Panc1 (cell line): ENCODE measurements around the gene FGF19. TPM values are rescaled to one million over a fixed set of nuclear protein-coding genes. Genes with fewer than 3 reads are reported as not detected.

ENCODE experiments used
- ATAC-seq: fragments of 200-7000 bp; cut with Tn5 transposase; 2 replicates; pipeline ENCODE4 v1.9.1; 2020; ENCODE audit warnings: mild to moderate bottlenecking, moderate library complexity
- BruUV-seq: library from RNA; stranded (reverse); fragments of 400-500 nt; replicated peaks from 2 replicates; lab custom pipeline; 2021; lab: Mats Ljungman, UMichigan
- CTCF ChIA-PET: fragments of 300-600 bp; sonication (Branson Sonifier 250); formaldehyde crosslinking; loops from one replicate; lab custom pipeline; 2022; ENCODE audit warnings: antibody characterized with exemption; lab: Charles Lee
- POLR2A ChIA-PET: fragments of 300-600 bp; sonication (Branson Sonifier 250); formaldehyde crosslinking; loops from one replicate; lab custom pipeline; 2022; ENCODE audit warnings: antibody characterized with exemption; lab: Charles Lee
- DNase-seq: peaks from one replicate; pipeline ENCODE4 v3.0.0-alpha.2; 2010; ENCODE audit warnings: low read depth, low spot score
- H3K27ac ChIP-seq: 2 replicates; pipeline ENCODE4 v1.5.1; 2011; ENCODE audit warnings: mild to moderate bottlenecking, low read length, inconsistent platforms
- H3K27me3 ChIP-seq: fragments of 200-500 bp; sonication (Bioruptor generic); 2 replicates; pipeline ENCODE4 v1.6.0; 2014; ENCODE audit warnings: low read length, inconsistent platforms; ENCODE audit not compliant: control insufficient read depth, insufficient read depth
- H3K36me3 ChIP-seq: fragments of 200-500 bp; sonication (Bioruptor generic); 2 replicates; pipeline ENCODE4 v1.5.1; 2014; ENCODE audit warnings: inconsistent platforms, mild to moderate bottlenecking, low read length, moderate library complexity; ENCODE audit not compliant: control insufficient read depth, insufficient read depth
- H3K4me1 ChIP-seq: 2 replicates; pipeline ENCODE4 v1.5.1; 2011; ENCODE audit warnings: inconsistent platforms, mild to moderate bottlenecking, low read length, moderate library complexity; ENCODE audit not compliant: control insufficient read depth, insufficient read depth
- H3K4me3 ChIP-seq, 2 experiments: 2 replicates each; pipeline ENCODE4 v1.5.1; 2011 to 2012; ENCODE audit warnings: low read depth in 2 of 2, low read length in 2 of 2, mild to moderate bottlenecking in 2 of 2, inconsistent platforms in 1 of 2, moderate library complexity in 1 of 2
- H3K9me3 ChIP-seq: fragments of 200-500 bp; sonication (Bioruptor generic); 2 replicates; pipeline ENCODE4 v1.5.1; 2014; ENCODE audit warnings: low read depth, mild to moderate bottlenecking, inconsistent platforms, low read length, moderate library complexity; ENCODE audit not compliant: control insufficient read depth, insufficient read depth
- CTCF ChIP-seq: fragments of 450-650 bp; IDR thresholded peaks from 2 replicates; pipeline ENCODE4 v1.5.1; 2017; ENCODE audit warnings: mild to moderate bottlenecking
- POLR2AphosphoS5 ChIP-seq: IDR thresholded peaks from 2 replicates; pipeline ENCODE4 v1.6.1; 2012; ENCODE audit warnings: mild to moderate bottlenecking, low read depth, low read length, moderate library complexity
- REST ChIP-seq, 2 experiments: IDR thresholded peaks; 2 replicates each; pipeline ENCODE4 v1.6.1; 2011 to 2012; ENCODE audit warnings: low read depth in 2 of 2, control low read depth in 1 of 2, low read length in 1 of 2, mild to moderate bottlenecking in 1 of 2, moderate library complexity in 1 of 2; ENCODE audit not compliant: insufficient read depth in 1 of 2
- SIN3A ChIP-seq: IDR thresholded peaks from 2 replicates; pipeline ENCODE4 v1.6.1; 2012; ENCODE audit warnings: low read depth, mild to moderate bottlenecking, low read length, moderate library complexity, borderline replicate concordance; ENCODE audit not compliant: insufficient read depth
- TCF7L2 ChIP-seq: IDR thresholded peaks from 2 replicates; pipeline ENCODE4 v1.6.1; 2011; ENCODE audit warnings: mild to moderate bottlenecking, low read depth, low read length, inconsistent platforms
- in situ Hi-C: cut with HindIII; loops from 2 replicates; pipeline ENCODE4 v1.10.0; 2016; ENCODE audit warnings: low sequenced_read_pairs, low pct_unique_long_range_greater_than_20kb
- intact Hi-C: fragments of 100-400 bp; cut with micrococcal nuclease; formaldehyde crosslinking; loops from one replicate; pipeline ENCODE4 v1.10.0; 2022; ENCODE audit not compliant: unreplicated experiment
- total RNA-seq: library from RNA; stranded (reverse); gene quantifications from one replicate; pipeline ENCODE4 v1.2.1, GENCODE V29; 2021; ENCODE audit not compliant: unreplicated experiment

Gene FGF19
- total RNA-seq, 1 experiment from 2014 or later = not detected

GRCh38 chr11:69731110-69731509 is 27.3 kb upstream of the FGF19 start:
- no peak for ATAC-seq
- CTCF ChIA-PET = no interaction called here
- in situ Hi-C loops (no loop called here), intact Hi-C loops (no loop called here)
- POLR2A ChIA-PET = no interaction called here
- Histone ChIP-seq H3K9me3 (peaks cover 8% of the 10 kb centered on the region; the same call in 1 of the 2 replicates), H3K4me3 (no peak overlapping the region), H3K36me3 (no peaks in the 10 kb centered on the region), H3K27ac (no peak overlapping the region), H3K27me3 (no peaks in the 10 kb centered on the region), H3K4me1 (no peaks in the 10 kb centered on the region)
- no TSS peak for BruUV-seq
- no peak for DNase-seq
- no peak for TF ChIP-seq CTCF
- TF ChIP-seq TCF7L2 = no peak
- no peak for TF ChIP-seq SIN3A
- no peak for TF ChIP-seq POLR2AphosphoS5
- no peak for TF ChIP-seq REST (IDR thresholded peaks at IDR 0.05; ENCODE audit: insufficient read depth in 1 of 2, low read depth in 2 of 2, low read length in 1 of 2)

GRCh38 chr11:69730500-69730899 is 26.7 kb upstream of the FGF19 start:
- DNase-seq = no peak
- intact Hi-C loops (no loop called here), in situ Hi-C loops (no loop called here)
- POLR2A ChIA-PET = no interaction called here
- H3K27me3 ChIP-seq = no peaks in the 10 kb centered on the region; the same call in 1 of the 2 replicates
- CTCF ChIA-PET = interaction anchor here (0.7 kb wide), 1 partner anchor 488 kb away, joined by 3 read pairs; no protein-coding TSS in a partner anchor
- H3K4me1 ChIP-seq = no peaks in the 10 kb centered on the region
- no peak overlapping the region for H3K27ac ChIP-seq
- no peak overlapping the region for H3K4me3 ChIP-seq
- BruUV-seq = no TSS peak
- no peak for TF ChIP-seq POLR2AphosphoS5
- no peak for TF ChIP-seq CTCF
- ATAC-seq = no peak
- no peaks in the 10 kb centered on the region for H3K36me3 ChIP-seq
- peaks cover 8% of the 10 kb centered on the region; the same call in 1 of the 2 replicates for H3K9me3 ChIP-seq
